Esophagus (tissue), 2 donors: ENCODE data around the gene OR11H6. TPM values are rescaled to one million over a fixed set of nuclear protein-coding genes. Genes with fewer than 3 reads are reported as not detected.
"Not testable (repeated sequence)": the region's sequence is repeated elsewhere in the genome, so short reads cannot be mapped to it uniquely, and the experiment has no call there.

Experiments
- H3K27ac ChIP-seq, 2 donors: one replicate each; pipeline ENCODE4 v1.5.1; 2013; ENCODE audit warnings: low read depth in 2 of 2, mild to moderate bottlenecking in 2 of 2, inconsistent platforms in 1 of 2, low read length in 1 of 2, moderate library complexity in 1 of 2
- H3K27me3 ChIP-seq, 2 donors: one replicate each; pipeline ENCODE4 v1.6.1; 2013; ENCODE audit warnings: low read length in 2 of 2, control low read depth in 1 of 2, mild to moderate bottlenecking in 1 of 2; ENCODE audit not compliant: insufficient read depth in 2 of 2, control insufficient read depth in 1 of 2
- H3K36me3 ChIP-seq, 2 donors: one replicate each; pipeline ENCODE4 v1.6.1; 2013; ENCODE audit warnings: low read length in 1 of 2; ENCODE audit not compliant: control insufficient read depth in 2 of 2, insufficient read depth in 2 of 2
- H3K4me1 ChIP-seq, 2 donors: one replicate each; pipeline ENCODE4 v1.6.1; 2013; ENCODE audit warnings: low read length in 1 of 2; ENCODE audit not compliant: control insufficient read depth in 2 of 2, insufficient read depth in 2 of 2
- H3K4me3 ChIP-seq, 2 donors: one replicate each; pipeline ENCODE4 v1.5.1; 2013; ENCODE audit warnings: low read length in 2 of 2, mild to moderate bottlenecking in 2 of 2, low read depth in 1 of 2, moderate library complexity in 1 of 2
- H3K9me3 ChIP-seq, 2 donors: one replicate each; pipeline ENCODE4 v1.6.1; 2013; ENCODE audit warnings: mild to moderate bottlenecking in 2 of 2, low read depth in 1 of 2, low read length in 1 of 2, moderate library complexity in 1 of 2; ENCODE audit not compliant: control insufficient read depth in 2 of 2, insufficient read depth in 1 of 2
- WGBS, 2 donors: extraction: QIAGEN DNeasy Blood & Tissue Kit; methylation state at CpG; one replicate each; pipeline ENCODE4 v1.1.7; 2013; 5-methylcytosine and 5-hydroxymethylcytosine counted together
- polyA plus RNA-seq, 2 donors: library from polyadenylated mRNA; stranded (reverse); fragments of 200-250 nt; gene quantifications; one replicate each; pipeline ENCODE4 v1.2.3, GENCODE V29; 2013
- donor health status: healthy with polysubstance abuse.
- donor health status: Bipolar disorder and iron deficiency.

Gene OR11H6
- polyA plus RNA-seq, 2 donors, result not detected

- Histone ChIP-seq H3K9me3 (no peaks in the 10 kb centered on the region), H3K27me3 (no peaks in the 10 kb centered on the region), H3K4me3 (no peak within 1 kb of the TSS), H3K4me1 (no peaks in the 10 kb centered on the region), H3K27ac (no peak within 1 kb of the TSS), H3K36me3 (no peaks in the 10 kb centered on the region)
- WGBS, 2 donors, result 74 to 77% methylated on average over 1 of the region's 1 CpG
These were observed 5.2 kb downstream of the OR11H6 start, which contains the start of gene OR11H7 for GRCh38 chr14:20228681-20229080. TSS of gene OR11H7 (plus strand) at chr14:20228981.

GRCh38 chr14:20235415-20235814, 11.9 kb downstream of the OR11H6 start:
- H3K9me3 ChIP-seq, H3K4me3 ChIP-seq, H3K36me3 ChIP-seq, H3K27ac ChIP-seq, H3K4me1 ChIP-seq, H3K27me3 ChIP-seq: not testable (repeated sequence)
- 76 to 81% methylated on average over 3 to 4 of the region's 4 CpGs for WGBS, 2 donors

- Histone ChIP-seq H3K9me3 (no peaks in the 10 kb centered on the region), H3K4me1 (no peaks in the 10 kb centered on the region), H3K4me3 (no peak overlapping the region), H3K27ac (no peak overlapping the region), H3K36me3 (no peaks in the 10 kb centered on the region), H3K27me3 (no peaks in the 10 kb centered on the region)
- WGBS, 2 donors, result 57 to 69% methylated on average over 3 of the region's 3 CpGs
These were observed 24.2 kb downstream of the OR11H6 start for GRCh38 chr14:20247646-20248246.

GRCh38 chr14:20262642-20263128, 39.2 kb downstream of the OR11H6 start:
- no peaks in the 10 kb centered on the region for H3K36me3 ChIP-seq
- no peaks in the 10 kb centered on the region for H3K4me1 ChIP-seq
- no peak overlapping the region for H3K27ac ChIP-seq
- H3K4me3 ChIP-seq, result no peak overlapping the region
- no peaks in the 10 kb centered on the region for H3K27me3 ChIP-seq
- no peaks in the 10 kb centered on the region for H3K9me3 ChIP-seq
- WGBS, 2 donors, result 30 to 46% methylated on average over 3 of the region's 3 CpGs

GRCh38 chr14:20264361-20264760, 40.9 kb downstream of the OR11H6 start:
- not testable (repeated sequence) for H3K27ac ChIP-seq, H3K9me3 ChIP-seq, H3K4me1 ChIP-seq, H3K4me3 ChIP-seq, H3K27me3 ChIP-seq, H3K36me3 ChIP-seq
- 82 to 84% methylated on average over 5 of the region's 5 CpGs for WGBS, 2 donors

- H3K27me3 ChIP-seq, result no peaks in the 10 kb centered on the region
- no peaks in the 10 kb centered on the region for H3K4me1 ChIP-seq
- no peaks in the 10 kb centered on the region for H3K9me3 ChIP-seq
- no peaks in the 10 kb centered on the region for H3K36me3 ChIP-seq
- WGBS, 2 donors, result 98% methylated on average over 2 of the region's 2 CpGs
- no peak overlapping the region for H3K4me3 ChIP-seq
- H3K27ac ChIP-seq, result no peak overlapping the region
These were observed 50.6 kb downstream of the OR11H6 start for GRCh38 chr14:20274062-20274461.

Other genes with a start within 250 kb of the OR11H6 start
- not detected for gene OR4K15, start 248.1 kb upstream of the OR11H6 start, polyA plus RNA-seq
- not detected for gene OR4Q2, start 221.5 kb upstream of the OR11H6 start, polyA plus RNA-seq
- not detected for gene OR4K14, start 204.4 kb upstream of the OR11H6 start, polyA plus RNA-seq
- gene OR4K13, start 187.7 kb upstream of the OR11H6 start, polyA plus RNA-seq, result not detected
- not detected for gene OR4L1, start 163.7 kb upstream of the OR11H6 start, polyA plus RNA-seq
- gene OR4K17, start 113.0 kb upstream of the OR11H6 start, polyA plus RNA-seq, result not detected
- not detected for gene OR4N5, start 84.9 kb upstream of the OR11H6 start, polyA plus RNA-seq
- gene OR11G2, start 32.8 kb upstream of the OR11H6 start, polyA plus RNA-seq, result not detected
- gene OR11H7, start 5.3 kb downstream of the OR11H6 start, polyA plus RNA-seq, result not detected
- gene OR11H4, start 15.6 kb downstream of the OR11H6 start, polyA plus RNA-seq, result not detected
- 1 to 10 TPM; 2.9 to 4.2 TPM for gene TTC5, start 82.2 kb downstream of the OR11H6 start, polyA plus RNA-seq
- gene CCNB1IP1, start 109.6 kb downstream of the OR11H6 start, polyA plus RNA-seq, result 10 to 100 TPM; 28.5 to 31.6 TPM
- gene PARP2, start 119.9 kb downstream of the OR11H6 start, polyA plus RNA-seq, result 10 to 100 TPM; 11.5 to 13.3 TPM
- gene TEP1, start 189.8 kb downstream of the OR11H6 start, polyA plus RNA-seq, result 10 to 100 TPM in 1 of 2 donors, 1 to 10 TPM in 1; 7.9 to 14.6 TPM
- under 1 TPM; 0.06 to 0.07 TPM for gene KLHL33, start 212.5 kb downstream of the OR11H6 start, polyA plus RNA-seq
- gene OSGEP, start 231.1 kb downstream of the OR11H6 start, polyA plus RNA-seq, result 10 to 100 TPM; 22.8 to 34.7 TPM
- 100 to 1,000 TPM in 1 of 2 donors, 10 to 100 TPM in 1; 70.6 to 115 TPM for gene APEX1, start 231.5 kb downstream of the OR11H6 start, polyA plus RNA-seq
- 10 to 100 TPM; 21.5 to 24.4 TPM for gene PIP4P1, start 237.7 kb downstream of the OR11H6 start, polyA plus RNA-seq
- gene PNP, start 245.7 kb downstream of the OR11H6 start, polyA plus RNA-seq, result 100 to 1,000 TPM in 1 of 2 donors, 10 to 100 TPM in 1; 40.6 to 121 TPM